Mesenteric fat pad (tissue), 1 donor: Measurements from ENCODE around the gene PLD3. TPM values are rescaled to one million over a fixed set of nuclear protein-coding genes. Genes with fewer than 3 reads are reported as not detected.

ENCODE experiments used
- microRNA-seq: library from miRNA; unstranded; fragments of <30 nt; microRNA quantifications from one replicate; pipeline ENCODE4 v1.2.0, GENCODE V29; 2020; ENCODE audit warnings: borderline number of aligned reads
- total RNA-seq: library from RNA; stranded (reverse); fragmentation: NEBNext Ultra II Directional; extraction: Animal tissue kit (Norgen Biotek cat#: 25700); gene quantifications from one replicate; pipeline ENCODE4 v1.2.1, GENCODE V29; 2021
- donor health status: DM: yes; HTN: yes; CAD: no.

The PLD3 gene
- total RNA-seq, 1 donor from 2014 or later = 275 TPM

Small RNA genes lying within 50 kb of the gene (microRNA-seq; reads per million reads assigned to microRNA genes)
- not detected for gene MIR6796

Other genes starting within 250 kb of the PLD3 start
- 18.0 TPM for gene MAP3K10, start 157.3 kb upstream of the PLD3 start, total RNA-seq
- gene TTC9B, start 130.3 kb upstream of the PLD3 start, total RNA-seq = not detected
- gene CCNP, start 122.0 kb upstream of the PLD3 start, total RNA-seq = 0.39 TPM
- 189 TPM for gene AKT2, start 63.4 kb upstream of the PLD3 start, total RNA-seq
- 13.0 TPM for gene C19orf47, start 298 bp upstream of the PLD3 start, total RNA-seq
- 0.29 TPM for gene HIPK4, start 41.5 kb downstream of the PLD3 start, total RNA-seq
- 2.3 TPM for gene PRX, start 64.7 kb downstream of the PLD3 start, total RNA-seq
- 20.2 TPM for gene SERTAD1, start 77.3 kb downstream of the PLD3 start, total RNA-seq
- gene SERTAD3, start 95.6 kb downstream of the PLD3 start, total RNA-seq = 40.7 TPM
- gene BLVRB, start 117.0 kb downstream of the PLD3 start, total RNA-seq = 141 TPM
- gene SPTBN4, start 118.3 kb downstream of the PLD3 start, total RNA-seq = 6.1 TPM
- 54.3 TPM for gene SHKBP1, start 228.2 kb downstream of the PLD3 start, total RNA-seq